GM21526 (cell line): ENCODE data around the gene GDI1.

Source experiments
- ATAC-seq: cut with Tn5 transposase; IDR thresholded peaks from one replicate; pipeline ENCODE4 v1.9.1; 2021; ENCODE audit warnings: moderate library complexity; ENCODE audit not compliant: unreplicated experiment, low FRiP score

Gene GDI1

DNA sequence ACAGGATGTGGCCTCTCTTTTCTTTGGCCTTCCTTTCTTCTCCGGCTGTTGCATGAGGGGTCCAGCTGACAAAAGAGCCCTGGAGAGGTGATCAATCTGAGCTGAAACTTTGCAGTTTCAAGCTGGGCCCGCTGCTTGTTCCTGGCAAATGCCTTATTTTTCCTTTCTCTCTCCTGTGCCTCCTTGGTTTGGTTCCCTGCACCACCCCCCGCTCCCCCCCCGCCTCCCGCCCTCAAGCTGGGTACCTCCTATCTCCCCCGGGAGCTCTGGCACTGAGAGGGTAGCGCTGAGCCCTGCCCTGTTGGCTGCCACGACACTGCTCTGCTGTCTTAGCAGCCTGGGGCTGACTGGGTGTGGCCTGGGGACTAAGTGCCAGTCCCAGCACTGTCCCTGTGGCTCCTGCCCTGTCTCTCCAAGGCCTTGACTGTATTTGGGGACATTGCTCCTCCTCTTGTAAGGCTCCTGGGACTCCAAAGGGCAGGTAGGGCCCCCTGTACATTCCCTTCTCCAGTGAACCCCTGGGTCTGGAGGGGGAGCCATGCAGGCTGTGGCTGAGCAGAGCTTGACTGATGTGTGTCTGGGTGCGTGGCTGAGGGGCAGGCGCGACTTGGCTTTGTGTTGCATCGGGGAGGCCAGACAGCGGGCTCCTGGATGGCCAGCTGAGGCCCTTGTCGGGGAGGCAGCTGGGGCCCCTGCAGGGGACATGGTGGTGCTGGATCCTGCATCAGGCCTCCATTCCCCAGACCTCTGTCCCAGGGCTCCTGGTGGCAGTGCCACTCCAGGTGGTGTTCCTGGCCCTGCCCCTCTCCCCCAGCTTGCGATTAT lies 22.2 kb downstream of the GDI1 start:
- ATAC-seq = no peak

DNA sequence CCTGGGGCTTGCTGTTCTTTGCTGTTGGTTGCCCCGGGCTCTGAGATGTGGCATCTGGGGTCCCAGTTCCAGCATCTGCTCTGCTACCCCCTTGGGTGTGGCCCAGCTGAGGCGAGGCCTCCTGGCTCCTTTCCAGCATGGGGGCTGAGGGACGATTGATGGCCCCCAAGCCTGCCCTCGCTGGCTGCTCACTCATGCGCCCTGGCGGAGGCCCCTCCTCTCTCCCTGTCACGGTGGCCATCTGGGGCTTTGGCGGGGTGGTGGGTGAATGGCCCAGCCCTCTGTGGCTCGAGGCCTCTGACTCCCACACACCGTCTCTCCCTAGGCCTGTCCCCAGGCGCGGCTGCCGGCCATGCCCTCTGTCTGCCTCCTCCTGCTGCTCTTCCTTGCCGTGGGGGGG lies 22.9 kb downstream of the GDI1 start:
- no peak for ATAC-seq

DNA sequence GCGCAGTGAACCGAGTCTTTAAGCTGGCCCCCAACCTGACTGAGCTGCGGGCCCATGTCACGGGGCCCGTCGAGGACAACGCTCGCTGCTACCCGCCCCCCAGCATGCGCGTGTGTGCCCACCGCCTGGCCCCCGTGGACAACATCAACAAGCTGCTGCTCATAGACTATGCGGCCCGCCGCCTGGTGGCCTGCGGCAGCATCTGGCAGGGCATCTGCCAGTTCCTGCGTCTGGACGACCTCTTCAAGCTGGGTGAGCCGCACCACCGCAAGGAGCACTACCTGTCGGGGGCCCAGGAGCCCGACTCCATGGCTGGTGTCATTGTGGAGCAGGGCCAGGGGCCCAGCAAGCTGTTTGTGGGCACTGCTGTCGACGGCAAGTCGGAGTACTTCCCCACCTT lies 23.4 kb downstream of the GDI1 start:
- ATAC-seq = no peak

DNA sequence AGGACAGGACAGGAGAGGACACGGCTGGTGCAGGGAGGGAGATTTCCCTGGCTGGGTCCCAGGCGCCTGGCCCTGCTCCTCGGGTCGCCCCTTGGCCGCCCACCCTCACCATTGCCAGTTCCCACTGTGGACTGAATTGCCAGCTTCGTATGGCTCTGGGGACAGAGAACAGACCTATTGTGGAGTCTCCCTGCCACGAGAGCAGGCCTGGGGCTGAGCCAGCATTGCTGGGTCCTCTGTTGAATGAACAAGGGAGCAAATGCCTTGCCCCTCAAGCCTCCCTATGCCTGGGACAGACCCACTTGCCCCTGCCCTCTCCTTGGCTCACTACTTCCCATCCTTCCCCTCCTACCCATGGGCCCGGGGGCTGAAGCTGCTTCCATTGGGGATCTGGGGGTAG lies 25.4 kb downstream of the GDI1 start:
- ATAC-seq = no peak

DNA sequence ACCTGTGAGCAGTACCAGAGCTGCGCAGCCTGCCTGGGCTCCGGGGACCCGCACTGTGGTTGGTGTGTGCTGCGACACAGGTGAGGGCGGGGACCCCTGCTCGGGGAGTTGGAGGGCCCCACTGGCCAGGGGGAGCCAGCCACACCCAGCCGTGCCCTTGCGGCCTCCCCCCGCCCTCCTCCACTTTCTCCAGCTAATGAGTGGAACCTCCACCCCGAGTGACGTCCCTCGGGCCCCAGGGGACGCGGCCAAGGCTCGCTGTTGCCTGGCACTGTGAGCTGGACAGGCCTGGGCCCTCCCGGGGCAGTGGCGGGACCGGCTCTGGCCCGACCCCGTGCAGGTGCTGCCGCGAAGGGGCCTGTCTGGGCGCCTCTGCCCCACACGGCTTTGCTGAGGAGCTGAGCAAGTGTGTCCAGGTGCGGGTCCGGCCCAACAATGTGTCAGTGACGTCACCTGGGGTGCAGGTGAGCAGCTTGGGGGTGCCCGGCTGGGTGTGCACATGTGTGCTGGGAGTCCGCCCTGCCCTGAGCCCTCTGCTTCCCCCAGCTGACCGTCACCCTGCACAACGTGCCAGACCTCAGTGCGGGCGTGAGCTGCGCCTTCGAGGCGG lies 26.8 kb downstream of the GDI1 start:
- no peak for ATAC-seq

DNA sequence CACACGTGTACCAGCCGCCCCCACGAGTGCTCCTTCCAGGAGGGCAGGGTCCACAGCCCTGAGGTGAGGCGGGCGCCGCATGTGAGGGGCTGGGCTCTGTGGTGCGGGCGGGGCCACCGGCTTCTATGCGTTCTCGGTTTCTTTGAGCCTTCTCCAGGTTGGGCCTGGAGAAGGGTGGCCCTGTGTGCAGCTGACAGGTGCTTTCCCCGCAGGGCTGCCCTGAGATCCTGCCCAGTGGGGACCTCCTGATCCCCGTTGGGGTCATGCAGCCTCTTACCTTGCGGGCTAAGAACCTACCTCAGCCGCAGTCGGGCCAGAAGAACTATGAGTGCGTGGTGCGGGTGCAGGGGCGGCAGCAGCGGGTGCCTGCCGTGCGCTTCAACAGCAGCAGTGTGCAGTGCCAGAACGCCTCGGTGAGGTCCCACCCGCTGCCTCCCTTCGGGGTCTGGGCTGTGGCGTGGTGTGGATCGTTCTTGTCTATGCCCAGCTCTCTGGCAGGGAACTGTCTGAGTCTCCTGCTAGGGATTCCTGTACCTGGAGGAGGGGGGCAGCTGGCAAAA lies 27.9 kb downstream of the GDI1 start:
- no peak for ATAC-seq

DNA sequence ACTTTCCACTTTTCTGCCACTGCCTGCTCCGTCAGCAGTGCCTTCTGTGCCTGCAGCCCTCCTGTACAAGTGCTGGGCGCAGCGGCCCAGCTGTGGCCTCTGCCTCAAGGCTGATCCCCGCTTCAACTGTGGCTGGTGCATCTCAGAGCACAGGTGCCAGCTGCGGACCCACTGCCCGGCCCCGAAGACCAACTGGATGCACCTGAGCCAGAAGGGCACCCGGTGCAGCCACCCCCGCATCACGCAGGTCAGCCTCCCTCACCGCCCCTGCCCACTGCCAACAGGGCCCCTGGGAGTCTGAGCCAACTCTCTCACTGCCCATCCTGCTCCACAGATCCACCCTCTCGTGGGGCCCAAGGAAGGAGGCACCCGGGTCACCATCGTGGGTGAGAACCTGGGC lies 28.6 kb downstream of the GDI1 start:
- no peak for ATAC-seq

DNA sequence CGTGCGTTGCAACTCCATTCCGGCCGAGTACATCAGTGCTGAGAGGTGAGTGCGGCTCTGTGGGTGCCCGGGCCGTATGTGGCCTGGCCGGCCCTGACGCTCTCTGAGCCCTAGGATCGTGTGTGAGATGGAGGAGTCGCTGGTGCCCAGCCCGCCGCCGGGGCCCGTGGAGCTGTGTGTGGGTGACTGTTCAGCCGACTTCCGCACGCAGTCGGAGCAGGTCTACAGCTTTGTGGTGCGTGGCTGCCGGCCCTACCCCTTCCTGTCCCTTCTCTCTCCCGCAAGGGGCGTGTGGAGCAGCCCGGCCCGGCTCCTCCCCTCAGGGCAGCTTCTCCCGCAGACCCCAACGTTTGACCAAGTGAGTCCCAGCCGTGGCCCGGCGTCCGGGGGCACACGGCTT lies 29.1 kb downstream of the GDI1 start:
- no peak for ATAC-seq

DNA sequence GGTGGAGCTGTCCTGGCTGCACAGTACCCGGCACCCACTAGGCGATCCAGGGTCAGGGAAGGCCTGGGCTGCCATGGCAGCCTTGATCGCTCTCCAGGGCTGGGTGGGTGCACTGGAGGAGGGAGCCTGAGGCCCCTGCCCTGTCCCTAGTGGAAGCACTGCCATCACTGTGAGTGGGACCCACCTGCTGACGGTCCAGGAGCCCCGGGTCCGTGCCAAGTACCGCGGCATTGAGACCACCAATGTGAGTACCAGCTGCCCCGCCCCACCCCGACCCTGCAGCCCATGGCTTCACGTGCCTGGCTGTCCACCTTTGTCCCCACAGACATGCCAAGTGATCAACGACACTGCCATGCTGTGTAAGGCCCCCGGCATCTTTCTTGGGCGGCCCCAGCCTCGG lies 30.0 kb downstream of the GDI1 start:
- ATAC-seq = no peak

DNA sequence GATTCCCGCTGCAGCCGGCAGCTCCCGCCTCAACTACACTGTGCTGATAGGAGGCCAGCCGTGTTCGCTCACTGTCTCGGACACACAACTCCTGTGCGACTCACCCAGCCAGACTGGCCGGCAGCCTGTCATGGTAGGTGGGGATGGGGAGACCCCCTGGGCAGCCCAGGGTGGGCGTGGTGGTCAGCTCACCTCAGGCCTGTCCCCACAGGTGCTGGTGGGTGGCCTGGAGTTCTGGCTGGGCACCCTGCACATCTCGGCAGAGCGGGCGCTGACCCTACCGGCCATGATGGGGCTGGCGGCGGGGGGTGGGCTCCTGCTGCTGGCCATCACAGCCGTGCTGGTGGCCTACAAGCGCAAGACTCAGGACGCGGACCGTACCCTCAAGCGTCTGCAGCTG lies 30.6 kb downstream of the GDI1 start:
- no peak for ATAC-seq

DNA sequence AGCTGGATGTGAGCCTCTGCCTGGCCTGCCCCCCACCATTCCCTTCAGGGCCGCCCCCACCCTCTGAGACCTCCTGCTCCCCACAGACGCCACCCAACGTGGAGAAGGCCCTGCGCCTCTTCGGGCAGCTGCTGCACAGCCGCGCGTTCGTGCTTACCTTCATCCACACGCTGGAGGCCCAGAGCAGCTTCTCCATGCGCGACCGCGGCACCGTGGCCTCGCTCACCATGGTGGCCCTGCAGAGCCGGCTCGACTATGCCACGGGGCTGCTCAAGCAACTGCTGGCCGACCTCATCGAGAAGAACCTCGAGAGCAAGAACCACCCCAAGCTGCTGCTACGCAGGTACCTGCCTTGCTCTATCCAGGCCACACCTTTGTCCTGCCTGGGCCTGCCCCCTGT lies 31.3 kb downstream of the GDI1 start:
- no peak for ATAC-seq

DNA sequence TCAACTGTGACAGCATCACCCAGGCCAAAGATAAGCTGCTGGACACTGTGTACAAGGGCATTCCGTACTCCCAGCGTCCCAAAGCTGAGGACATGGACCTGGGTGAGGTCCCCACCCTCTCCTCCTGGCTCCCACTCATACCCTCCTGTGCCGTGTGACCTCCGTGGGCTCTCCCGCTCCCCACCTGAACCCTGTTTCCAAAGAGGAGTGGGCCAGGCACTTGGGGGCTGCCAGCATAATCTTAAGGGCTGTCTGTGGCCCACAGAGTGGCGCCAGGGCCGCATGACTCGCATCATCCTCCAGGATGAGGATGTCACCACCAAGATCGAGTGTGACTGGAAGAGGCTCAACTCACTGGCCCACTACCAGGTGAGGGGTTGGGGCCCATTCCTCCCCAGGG lies 32.2 kb downstream of the GDI1 start:
- no peak for ATAC-seq

DNA sequence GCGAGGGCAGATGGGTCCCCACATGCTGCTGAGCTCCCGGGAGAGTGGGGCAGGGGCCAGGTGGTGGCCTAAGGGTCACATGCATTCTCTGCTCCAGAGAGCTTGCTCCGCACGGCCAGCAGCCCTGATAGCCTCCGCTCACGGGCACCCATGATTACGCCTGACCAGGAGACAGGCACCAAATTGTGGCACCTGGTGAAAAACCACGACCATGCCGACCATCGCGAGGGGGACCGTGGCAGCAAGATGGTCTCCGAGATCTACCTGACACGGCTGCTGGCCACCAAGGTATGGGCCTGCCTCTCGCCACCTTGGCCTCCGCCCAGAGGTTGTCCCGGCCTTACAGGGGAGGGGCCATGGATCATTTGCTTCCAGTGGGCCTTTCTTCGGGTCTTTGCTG lies 32.9 kb downstream of the GDI1 start:
- ATAC-seq = no peak

DNA sequence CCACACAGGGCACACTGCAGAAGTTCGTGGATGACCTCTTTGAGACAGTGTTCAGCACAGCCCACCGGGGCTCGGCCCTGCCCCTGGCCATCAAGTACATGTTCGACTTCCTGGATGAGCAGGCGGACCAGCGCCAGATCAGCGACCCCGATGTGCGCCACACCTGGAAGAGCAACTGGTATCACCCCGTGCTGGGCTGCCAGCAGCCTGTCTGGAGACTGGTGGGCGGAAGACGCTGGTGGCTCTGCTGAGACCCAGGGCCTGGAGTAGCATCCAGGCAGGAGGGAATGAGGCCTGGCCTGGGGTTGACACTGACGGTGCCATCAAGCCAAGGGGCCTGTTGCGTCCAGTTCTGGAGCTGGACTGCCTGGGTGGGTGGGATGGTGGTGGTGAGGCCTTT lies 33.5 kb downstream of the GDI1 start:
- ATAC-seq = no peak

DNA sequence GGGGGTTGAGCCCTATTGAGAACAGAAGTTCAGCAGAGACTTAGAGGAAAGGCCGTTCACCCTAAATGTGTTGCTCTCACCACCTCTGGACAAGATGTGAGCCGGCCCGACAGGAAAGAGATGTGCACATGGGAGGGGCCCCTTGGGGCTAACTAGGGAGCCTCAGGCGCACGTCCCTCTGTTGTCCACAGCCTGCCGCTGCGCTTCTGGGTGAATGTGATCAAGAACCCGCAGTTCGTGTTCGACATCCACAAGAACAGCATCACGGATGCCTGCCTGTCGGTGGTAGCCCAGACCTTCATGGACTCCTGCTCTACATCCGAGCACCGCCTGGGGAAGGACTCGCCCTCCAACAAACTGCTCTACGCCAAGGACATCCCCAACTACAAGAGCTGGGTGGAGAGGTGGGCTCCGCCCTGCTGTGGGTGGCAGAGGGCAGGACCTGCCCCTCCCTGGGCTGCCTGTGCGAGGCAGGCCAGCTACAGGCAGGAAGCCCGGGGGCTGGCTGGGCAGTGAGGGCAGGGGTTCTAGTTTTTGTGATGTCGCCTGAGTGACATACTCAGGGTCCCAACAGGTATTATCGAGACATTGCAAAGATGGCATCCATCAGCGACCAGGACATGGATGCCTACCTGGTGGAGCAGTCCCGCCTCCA lies 34.1 kb downstream of the GDI1 start:
- no peak for ATAC-seq

DNA sequence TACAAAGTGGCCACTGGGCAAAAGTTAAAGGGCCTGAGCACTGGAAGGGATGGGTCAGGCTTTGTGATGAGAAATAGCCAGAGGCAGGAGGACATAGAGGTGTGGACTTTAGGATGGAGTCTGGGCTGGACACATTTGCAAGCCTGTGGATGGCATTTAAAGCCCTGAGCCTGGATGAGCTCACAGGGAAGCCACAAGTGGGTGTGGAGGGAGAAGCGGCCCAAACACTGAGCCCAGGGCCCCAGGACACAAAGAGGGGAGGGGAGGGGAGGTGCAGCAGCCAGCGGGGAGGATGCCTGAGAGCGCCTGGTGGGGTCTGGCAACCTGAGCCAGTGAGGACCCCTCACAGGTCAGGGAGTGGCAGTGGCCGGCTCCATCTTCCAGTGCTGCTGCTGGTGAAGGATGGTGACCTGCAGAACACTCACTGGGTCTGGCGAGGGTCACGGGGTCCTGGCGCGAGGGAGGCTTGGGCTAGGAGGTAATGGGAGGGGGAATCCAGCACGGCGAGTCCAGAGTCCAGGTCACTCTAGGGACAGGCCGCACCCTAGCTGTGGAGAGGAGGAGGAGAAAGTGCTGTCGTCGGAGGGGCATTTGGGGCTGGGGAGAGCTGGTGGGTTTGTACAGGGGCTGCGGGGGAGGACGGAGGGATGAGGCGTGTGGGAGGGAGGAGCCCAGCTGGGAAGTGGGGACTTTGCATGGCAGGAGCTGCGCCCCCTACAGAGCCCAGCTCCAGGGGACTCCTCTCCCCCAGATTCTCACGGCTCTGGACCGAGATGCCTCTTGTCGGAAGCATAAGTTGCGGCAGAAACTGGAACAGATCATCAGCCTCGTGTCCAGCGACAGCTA lies 35.1 kb downstream of the GDI1 start:
- no peak for ATAC-seq

DNA sequence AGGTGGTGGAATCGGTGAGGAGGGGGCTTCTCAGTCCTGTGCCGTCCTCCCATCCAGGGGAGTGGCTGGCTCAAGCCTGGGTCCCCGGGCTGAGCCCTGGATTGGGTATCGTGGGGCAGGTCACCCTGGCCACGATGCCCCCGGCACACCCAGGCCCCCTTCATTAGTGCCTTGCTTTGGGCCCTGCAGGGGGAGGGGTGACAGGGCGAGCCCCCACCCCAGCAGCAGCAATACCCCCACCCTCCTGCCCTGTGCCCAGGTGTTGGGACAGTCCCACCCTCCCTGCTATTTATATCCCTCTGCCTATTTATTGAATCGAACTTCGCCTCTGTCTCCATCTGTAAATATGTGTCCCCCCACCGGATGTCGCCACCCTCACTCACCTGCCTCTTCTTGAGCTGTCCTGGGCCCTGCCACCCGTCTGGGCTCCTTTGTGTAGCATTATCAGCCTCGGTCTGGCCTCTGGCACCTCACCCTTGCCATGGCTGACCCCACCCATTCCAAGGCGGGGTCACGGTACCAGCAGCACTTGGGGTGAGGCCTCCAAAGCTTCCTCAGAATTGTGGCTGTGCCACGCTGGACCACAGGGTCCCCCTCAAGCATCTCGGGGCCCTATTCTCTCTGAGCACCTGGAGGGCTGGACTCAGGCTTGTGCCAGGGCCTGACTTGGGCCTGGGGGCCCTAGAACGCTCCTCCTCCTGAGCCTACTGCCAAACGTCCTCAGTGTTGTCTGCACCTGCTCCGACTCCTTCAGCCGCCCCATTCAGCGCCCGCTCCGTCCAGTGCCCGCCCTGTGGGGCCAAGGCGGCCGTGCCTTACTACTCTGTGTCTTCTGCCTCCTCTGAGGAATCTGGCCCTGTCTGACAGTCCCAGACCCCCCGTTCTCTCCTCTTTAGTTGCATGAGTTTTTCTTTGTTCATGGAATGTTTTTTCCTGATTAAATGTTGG lies 36.0 kb downstream of the GDI1 start:
- ATAC-seq = no peak

DNA sequence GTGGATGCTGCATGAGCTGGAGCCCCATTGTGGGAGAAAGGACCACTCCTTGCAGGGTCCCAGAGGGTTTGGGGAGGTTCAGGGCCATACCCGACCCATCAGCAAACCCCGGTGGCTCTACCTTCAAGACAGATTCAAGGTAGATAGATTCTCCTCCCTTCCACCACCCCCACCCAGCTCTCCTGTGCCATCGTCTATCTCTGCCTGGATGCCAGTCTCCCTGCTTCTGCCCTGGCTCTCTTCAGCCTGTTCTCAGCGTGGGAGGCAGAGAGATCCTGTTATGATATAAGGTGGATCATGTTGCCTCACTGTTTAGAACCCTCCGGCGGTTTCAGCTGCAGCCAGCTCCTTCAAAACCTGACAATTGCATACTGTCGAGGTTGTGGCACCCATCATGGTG lies 36.7 kb downstream of the GDI1 start:
- ATAC-seq = no peak

DNA sequence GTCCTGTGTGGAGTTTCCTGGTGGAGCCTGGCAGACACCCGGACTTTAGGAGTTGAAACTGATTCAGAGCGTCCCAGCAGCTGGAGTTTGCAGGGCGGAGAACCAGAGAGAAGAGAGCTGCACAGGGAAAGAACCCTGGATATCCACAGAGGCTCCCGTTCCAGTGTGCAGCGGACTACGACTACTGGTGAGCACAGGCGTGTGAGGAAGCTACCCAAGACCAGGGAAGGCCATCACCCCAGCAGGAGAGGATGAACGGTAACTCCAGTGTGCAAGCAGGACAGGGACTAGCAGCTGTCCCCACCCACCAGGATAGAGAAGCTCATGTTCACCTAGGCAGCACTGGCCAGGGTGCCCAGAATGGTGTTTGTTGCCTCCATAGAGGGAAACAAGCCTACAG lies 39.9 kb downstream of the GDI1 start:
- ATAC-seq = no peak
